Hematopoietic multipotent progenitor cell treated with erythropoietin and hydrocortisone succinate and interleukin-3 and kit ligand, for 15 days (in vitro differentiated cells): ENCODE measurements around the gene FTHL17.

Experiments
- DNase-seq: peaks from one replicate; pipeline ENCODE4 v3.0.0-alpha.2; 2015; ENCODE audit warnings: low spot score

FTHL17 gene

DNA sequence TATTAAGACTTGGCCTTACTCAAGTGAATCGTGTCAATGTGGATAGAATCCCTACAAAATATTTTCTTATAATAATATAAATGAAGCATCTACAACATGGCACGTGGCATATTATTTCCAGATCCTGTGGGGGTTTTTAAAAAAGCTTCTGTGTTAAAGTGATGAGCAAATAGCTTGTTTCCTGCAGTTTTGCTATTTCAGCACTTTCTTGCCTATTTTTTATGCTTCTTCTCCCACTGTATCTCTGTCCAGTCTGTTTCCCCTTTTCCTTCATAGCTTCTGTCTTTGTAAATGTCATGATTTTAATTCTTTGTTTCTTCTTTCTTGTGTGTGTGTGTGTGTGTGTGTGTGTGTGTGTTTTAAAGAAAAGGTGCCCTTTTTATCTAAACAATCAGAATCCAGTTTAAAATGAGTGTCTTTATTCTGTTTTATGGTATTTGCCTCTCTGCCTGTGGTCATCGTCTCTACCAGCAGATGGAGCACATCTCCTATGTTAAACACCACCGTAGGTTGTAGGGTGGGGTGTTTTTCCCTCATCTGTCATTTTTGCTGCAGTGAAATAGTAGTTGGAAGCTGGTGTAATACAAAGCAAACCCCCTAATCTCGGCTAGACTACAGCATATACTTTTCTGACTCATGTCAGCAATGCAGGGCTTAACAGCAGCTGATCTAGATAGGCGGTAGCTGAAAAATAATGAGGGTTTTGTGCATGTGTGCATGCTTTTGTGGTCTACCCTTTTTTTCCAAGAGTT, 33.1 kb downstream of the FTHL17 start:
- no peak for DNase-seq

DNA sequence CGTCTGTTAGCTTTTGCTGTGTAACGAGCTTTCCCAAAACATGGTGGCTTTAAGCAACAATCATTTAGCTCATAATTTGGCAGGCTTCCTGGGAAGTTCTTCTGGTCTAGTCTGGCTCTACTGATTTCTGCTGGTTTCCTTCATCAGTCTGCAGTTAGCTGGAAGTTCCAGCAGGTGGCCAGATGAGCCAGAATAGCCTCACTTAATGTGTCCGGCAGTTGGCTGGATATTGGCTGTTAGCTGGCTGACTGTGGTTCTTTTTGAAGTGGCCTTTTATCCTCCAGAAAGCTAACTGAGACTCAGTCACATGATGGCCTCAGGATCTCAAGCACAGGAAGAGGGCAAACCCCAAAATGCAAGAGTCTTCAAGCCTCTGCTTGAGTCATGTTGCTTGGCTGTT, 34.9 kb downstream of the FTHL17 start:
- DNase-seq, result no peak

DNA sequence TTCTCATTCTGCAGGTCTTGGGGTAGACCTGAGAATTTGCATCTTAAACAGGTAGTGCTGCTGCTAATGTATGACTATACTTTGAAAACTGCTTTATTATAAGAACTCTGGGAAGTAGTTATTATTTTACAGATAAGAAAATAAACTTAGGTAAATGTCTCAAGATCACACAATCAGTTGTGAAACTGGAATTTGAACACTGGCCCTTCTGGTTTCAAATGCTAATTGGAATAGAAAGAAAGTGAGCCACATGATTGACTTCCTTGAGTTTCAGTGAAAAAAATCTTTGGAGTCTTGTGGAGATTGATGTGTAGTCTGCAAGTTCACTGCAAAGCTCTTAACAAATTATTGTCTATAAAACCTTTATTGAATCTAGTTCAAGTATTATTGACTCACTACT, 44.5 kb downstream of the FTHL17 start:
- no peak for DNase-seq

DNA sequence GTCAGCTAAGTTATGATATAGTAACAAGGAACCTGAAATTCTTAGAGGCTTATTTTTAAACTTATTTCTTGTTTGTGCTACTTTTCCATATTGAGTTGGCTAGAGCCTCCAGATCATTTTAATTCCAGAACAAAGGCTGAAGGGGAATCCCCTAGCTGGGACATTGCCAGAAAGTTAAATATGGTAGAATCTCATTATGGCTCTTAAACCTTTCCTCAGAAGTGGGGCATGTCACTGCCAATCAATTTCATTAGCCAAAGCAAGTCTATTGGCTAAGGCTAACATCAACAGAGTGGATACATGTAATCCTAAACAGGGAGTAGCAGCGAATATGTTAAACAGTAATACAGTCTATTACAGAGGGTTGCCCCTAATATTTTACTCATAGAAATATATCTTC, 47.0 kb downstream of the FTHL17 start:
- no peak for DNase-seq

DNA sequence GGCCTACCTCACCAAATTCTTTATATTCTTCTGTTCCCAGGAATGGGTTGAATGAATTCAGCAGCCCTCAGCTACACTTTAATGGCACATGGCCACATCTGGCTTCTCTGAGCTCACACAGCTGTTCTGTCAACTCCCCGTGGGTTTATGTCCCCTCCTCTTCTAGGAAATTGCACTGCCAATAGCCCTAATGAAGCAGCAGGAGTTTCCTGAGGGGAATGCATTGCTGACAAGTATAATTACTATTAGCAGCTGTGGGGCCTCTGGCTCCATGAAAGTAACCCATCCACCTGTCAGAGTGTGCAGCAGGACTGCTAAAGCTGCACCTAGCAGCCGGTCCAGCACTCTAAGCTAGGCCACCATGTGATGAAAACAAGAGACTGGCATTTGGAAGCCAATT, 50.3 kb downstream of the FTHL17 start:
- no peak for DNase-seq
